Large intestine (tissue), 3 donors: ENCODE results near the gene NOTUM. TPM values are rescaled to one million over a fixed set of nuclear protein-coding genes. Genes with fewer than 3 reads are reported as not detected.

ENCODE experiments used
- DNase-seq, 2 donors: peaks; one replicate each; pipeline versions ENCODE4 v3.0.0 to v3.0.0-alpha.2; 2013
- H3K27ac ChIP-seq: one replicate; pipeline ENCODE4 v1.5.1; 2013; ENCODE audit warnings: low read length
- H3K27me3 ChIP-seq: 2 replicates; pipeline ENCODE4 v1.6.1; 2013; ENCODE audit warnings: low read length; ENCODE audit not compliant: control insufficient read depth, insufficient read depth
- H3K36me3 ChIP-seq: 2 replicates; pipeline ENCODE4 v1.6.1; 2013; ENCODE audit warnings: low read length; ENCODE audit not compliant: control insufficient read depth, insufficient read depth
- H3K4me1 ChIP-seq: one replicate; pipeline ENCODE4 v1.6.1; 2013; ENCODE audit warnings: low read length; ENCODE audit not compliant: control insufficient read depth, insufficient read depth
- H3K4me3 ChIP-seq: one replicate; pipeline ENCODE4 v1.5.1; 2013; ENCODE audit warnings: low read length
- H3K9me3 ChIP-seq: one replicate; pipeline ENCODE4 v1.6.1; 2013; ENCODE audit warnings: mild to moderate bottlenecking, low read depth, low read length, moderate library complexity; ENCODE audit not compliant: control insufficient read depth
- WGBS: methylation state at CpG from one replicate; pipeline ENCODE4 v1.1.5; 2013; ENCODE audit warnings: low lambda C conversion rate; ENCODE audit not compliant: insufficient coverage; 5-methylcytosine and 5-hydroxymethylcytosine counted together
- polyA plus RNA-seq: library from polyadenylated mRNA; unstranded; fragments of 120-200 nt; gene quantifications from one replicate; pipeline ENCODE4 v1.2.1, GENCODE V29; 2013

NOTUM gene
- polyA plus RNA-seq, 1 donor = 4.1 TPM

GRCh38 chr17:81910840-81911276 is 50.1 kb downstream of the NOTUM start:
- Histone ChIP-seq H3K36me3 (peaks cover 74% of the 10 kb centered on the region), H3K4me1 (peaks cover 15% of the 10 kb centered on the region)

GRCh38 chr17:81909966-81910839 is 50.8 kb downstream of the NOTUM start:
- H3K9me3 ChIP-seq = peaks cover 5% of the 10 kb centered on the region
- peak overlapping the region; percentile 98 for H3K27ac ChIP-seq
- H3K4me3 ChIP-seq = peak overlapping the region; percentile 91
- 17% methylated on average over 2 of the region's 23 CpGs for WGBS
- DNase-seq = peak; percentile 82 to 89
- H3K27me3 ChIP-seq = no peaks in the 10 kb centered on the region
- H3K4me1 ChIP-seq = peaks cover 15% of the 10 kb centered on the region
- peaks cover 74% of the 10 kb centered on the region for H3K36me3 ChIP-seq

More at GRCh38 chr17:81910840-81911276, 50.1 kb downstream of the NOTUM start:
- Histone ChIP-seq H3K4me3 (peak overlapping the region; percentile 91), H3K9me3 (peaks cover 5% of the 10 kb centered on the region), H3K27ac (peak overlapping the region; percentile 98), H3K27me3 (no peaks in the 10 kb centered on the region)
- no peak for DNase-seq
- WGBS = no CpG with 5 or more reads among the region's 55 CpGs

GRCh38 chr17:81909231-81909630 is 51.8 kb downstream of the NOTUM start:
- no peak overlapping the region for H3K27ac ChIP-seq
- no peak overlapping the region for H3K4me3 ChIP-seq
- peaks cover 74% of the 10 kb centered on the region for H3K36me3 ChIP-seq
- no peaks in the 10 kb centered on the region for H3K27me3 ChIP-seq
- no peak for DNase-seq
- H3K4me1 ChIP-seq = peaks cover 15% of the 10 kb centered on the region
- H3K9me3 ChIP-seq = peaks cover 5% of the 10 kb centered on the region
- no CpG with 5 or more reads among the region's 12 CpGs for WGBS

GRCh38 chr17:81908793-81909192 is 52.2 kb downstream of the NOTUM start:
- Histone ChIP-seq H3K27me3 (no peaks in the 10 kb centered on the region), H3K9me3 (peaks cover 5% of the 10 kb centered on the region), H3K4me3 (no peak overlapping the region), H3K36me3 (peaks cover 73% of the 10 kb centered on the region), H3K4me1 (peaks cover 15% of the 10 kb centered on the region), H3K27ac (no peak overlapping the region)
- no peak for DNase-seq
- no CpG with 5 or more reads among the region's 11 CpGs for WGBS

GRCh38 chr17:81907219-81908145 is 53.5 kb downstream of the NOTUM start:
- H3K27ac ChIP-seq = no peak overlapping the region
- WGBS = no CpG with 5 or more reads among the region's 26 CpGs
- peaks cover 10% of the 10 kb centered on the region for H3K9me3 ChIP-seq
- H3K36me3 ChIP-seq = peaks cover 65% of the 10 kb centered on the region
- no peak for DNase-seq
- peaks cover 9% of the 10 kb centered on the region for H3K27me3 ChIP-seq
- no peak overlapping the region for H3K4me3 ChIP-seq
- peaks cover 18% of the 10 kb centered on the region for H3K4me1 ChIP-seq

GRCh38 chr17:81906476-81907218 is 54.3 kb downstream of the NOTUM start:
- Histone ChIP-seq H3K4me3 (no peak overlapping the region), H3K36me3 (peaks cover 59% of the 10 kb centered on the region)

GRCh38 chr17:81905993-81906392 is 55.0 kb downstream of the NOTUM start:
- no peak overlapping the region for H3K4me3 ChIP-seq
- WGBS = no CpG with 5 or more reads among the region's 10 CpGs
- H3K27ac ChIP-seq = no peak overlapping the region
- peaks cover 20% of the 10 kb centered on the region for H3K4me1 ChIP-seq
- peaks cover 59% of the 10 kb centered on the region for H3K36me3 ChIP-seq
- peaks cover 6% of the 10 kb centered on the region for H3K9me3 ChIP-seq
- H3K27me3 ChIP-seq = peaks cover 20% of the 10 kb centered on the region
- DNase-seq = no peak

More at GRCh38 chr17:81906476-81907218, 54.3 kb downstream of the NOTUM start:
- Histone ChIP-seq H3K4me1 (peaks cover 19% of the 10 kb centered on the region), H3K27ac (no peak overlapping the region), H3K9me3 (peaks cover 7% of the 10 kb centered on the region), H3K27me3 (peaks cover 13% of the 10 kb centered on the region)
- WGBS = no CpG with 5 or more reads among the region's 15 CpGs
- no peak for DNase-seq

- no CpG with 5 or more reads among the region's 16 CpGs for WGBS
- Histone ChIP-seq H3K27ac (no peak overlapping the region), H3K4me3 (no peak overlapping the region), H3K9me3 (peaks cover 6% of the 10 kb centered on the region), H3K27me3 (peaks cover 21% of the 10 kb centered on the region), H3K4me1 (peaks cover 20% of the 10 kb centered on the region), H3K36me3 (peaks cover 61% of the 10 kb centered on the region)
- DNase-seq = no peak
Measured at GRCh38 chr17:81905424-81905875, 55.5 kb downstream of the NOTUM start.

GRCh38 chr17:81904600-81905423 is 56.2 kb downstream of the NOTUM start:
- H3K4me1 ChIP-seq = peaks cover 14% of the 10 kb centered on the region
- H3K9me3 ChIP-seq = peaks cover 6% of the 10 kb centered on the region
- H3K27ac ChIP-seq = no peak overlapping the region
- no CpG with 5 or more reads among the region's 28 CpGs for WGBS
- no peak overlapping the region for H3K4me3 ChIP-seq
- DNase-seq = no peak
- peaks cover 65% of the 10 kb centered on the region for H3K36me3 ChIP-seq
- H3K27me3 ChIP-seq = peaks cover 21% of the 10 kb centered on the region
